MV-4-11 (cell line): ENCODE results near the gene TESMIN.

Experiments used
- DNase-seq: peaks from one replicate; lab custom pipeline; 2025; lab: John Stamatoyannopoulos, UW

The TESMIN gene

DNA sequence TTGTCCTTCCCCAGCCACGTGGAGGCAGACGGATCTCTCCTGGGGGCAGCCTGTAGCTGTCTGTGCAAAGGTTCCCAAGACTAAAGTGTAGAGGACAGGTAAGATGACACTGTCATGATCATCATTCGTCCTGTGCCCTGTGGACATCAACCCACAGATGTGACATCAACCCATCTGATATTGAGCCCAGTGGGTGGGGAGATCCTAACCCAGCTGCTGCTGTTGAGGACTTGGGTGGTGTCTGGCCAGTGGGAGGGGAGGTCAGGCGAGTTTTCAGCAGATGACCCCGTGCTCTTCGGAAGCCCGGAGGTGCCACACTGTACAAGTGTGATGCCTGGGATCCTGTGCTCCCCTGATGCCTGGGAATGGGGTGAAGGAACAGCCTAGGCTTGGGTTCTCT lies 68.2 kb downstream of the TESMIN start:
- DNase-seq, result no peak

DNA sequence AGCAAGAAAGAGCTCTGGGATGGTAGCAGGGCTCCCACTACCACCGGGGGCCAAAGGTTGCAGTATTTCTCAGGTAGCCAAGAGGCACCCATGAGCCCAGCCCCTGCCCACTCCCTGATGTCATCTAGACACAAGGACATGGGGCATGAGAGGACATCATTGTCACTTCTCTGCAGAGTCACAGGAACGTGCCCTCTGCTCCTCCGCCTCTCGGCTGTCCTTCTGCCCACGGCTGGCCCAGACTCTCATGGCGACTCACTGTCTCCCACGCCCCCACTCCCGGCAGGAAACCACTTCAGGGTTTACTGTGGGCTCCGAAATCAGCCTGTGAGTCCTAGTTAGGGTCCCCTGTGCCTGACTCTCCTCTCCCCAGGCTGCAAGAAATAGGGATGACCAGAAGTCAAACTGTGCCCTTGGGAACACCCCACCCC lies 68.8 kb downstream of the TESMIN start:
- no peak for DNase-seq

DNA sequence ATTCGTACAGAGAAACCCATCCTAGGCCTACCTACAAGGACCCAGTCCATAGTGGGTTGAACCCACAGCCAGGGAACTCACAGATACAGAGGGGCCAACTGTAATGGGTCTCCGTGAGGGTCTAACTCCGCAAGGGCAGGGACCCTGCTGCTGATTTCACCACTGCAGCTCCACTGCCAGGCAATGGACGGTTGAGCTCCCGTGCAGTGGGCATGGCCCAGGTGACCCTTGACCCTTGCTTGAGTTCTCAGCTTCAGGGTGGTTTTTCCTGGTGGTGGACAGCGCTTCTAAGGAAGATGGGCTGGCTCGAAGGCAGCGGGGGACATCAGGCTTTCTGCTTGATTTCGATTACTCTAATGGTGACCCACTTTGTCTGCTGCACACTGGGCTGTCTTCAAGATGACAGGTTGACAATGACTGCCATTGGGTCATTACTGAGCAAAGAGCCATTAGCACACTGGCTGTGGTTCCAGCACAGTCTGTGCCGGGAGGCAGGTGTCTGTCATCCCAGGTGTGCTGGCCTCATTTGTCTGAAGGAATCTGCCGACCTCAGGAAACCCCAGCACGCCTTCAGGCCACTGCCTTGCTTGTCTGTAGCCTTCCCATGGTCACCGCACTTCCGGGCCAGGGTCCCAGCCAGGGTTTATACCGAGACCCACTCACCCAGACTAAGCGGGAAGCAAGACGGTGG lies 70.6 kb downstream of the TESMIN start:
- no peak for DNase-seq

DNA sequence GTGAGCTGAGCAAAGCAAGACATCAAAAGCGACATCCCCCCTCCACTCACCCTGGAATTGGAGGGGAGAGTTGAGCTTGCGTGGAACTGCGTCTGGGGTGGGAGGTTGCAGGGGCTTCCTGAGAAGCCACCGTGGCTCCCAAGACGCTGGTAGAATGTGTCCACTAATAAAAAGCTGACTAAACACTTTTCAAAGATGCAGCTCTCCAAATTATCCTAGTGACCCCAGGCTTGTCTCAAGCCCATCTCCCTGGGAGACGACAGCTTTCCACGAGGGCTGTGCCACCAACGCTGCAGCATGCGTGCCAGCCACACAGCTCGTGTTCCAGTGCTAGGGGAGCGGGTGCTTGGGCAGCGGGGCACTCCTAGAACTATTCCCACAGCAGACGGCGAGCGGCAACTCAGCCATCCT lies 73.3 kb downstream of the TESMIN start:
- DNase-seq, result no peak

DNA sequence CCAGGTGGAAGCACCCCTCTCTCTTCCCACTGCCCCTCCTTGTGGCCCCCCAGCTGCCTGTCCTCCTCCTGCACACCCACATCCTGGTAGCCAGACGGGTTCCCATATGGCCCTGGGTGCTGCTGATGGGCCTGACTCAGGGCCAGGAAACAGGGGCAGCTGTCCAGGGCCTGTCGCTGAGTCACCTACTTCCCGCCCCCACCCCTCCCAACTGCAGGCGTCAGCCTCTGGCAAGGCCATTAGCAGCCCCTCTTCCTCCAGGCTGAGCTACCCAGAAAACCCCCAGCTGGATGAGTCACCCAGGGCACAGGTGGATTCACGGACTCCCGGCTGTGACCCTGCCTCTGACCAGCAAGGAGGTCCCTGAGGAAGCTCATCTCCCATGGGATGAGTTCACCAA lies 73.9 kb downstream of the TESMIN start:
- no peak for DNase-seq

DNA sequence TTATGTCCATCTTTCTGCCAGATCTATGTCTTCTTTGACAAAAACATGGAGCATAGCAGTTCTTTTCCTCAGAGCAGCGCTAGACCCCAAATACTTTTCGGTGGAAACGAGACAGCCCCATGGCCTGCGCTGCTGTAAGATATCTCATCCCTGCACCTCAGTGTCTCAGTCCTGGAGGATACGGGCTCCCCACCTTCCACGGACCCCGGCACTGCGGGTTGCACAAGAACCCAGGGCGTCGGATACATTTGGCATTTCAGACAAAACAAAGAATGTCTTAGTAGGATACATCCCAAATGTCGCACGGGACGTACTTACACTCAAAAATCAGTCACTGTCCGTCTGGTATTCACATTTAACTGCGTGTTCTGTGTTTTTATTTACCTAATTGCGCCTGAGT lies 76.9 kb downstream of the TESMIN start:
- no peak for DNase-seq

DNA sequence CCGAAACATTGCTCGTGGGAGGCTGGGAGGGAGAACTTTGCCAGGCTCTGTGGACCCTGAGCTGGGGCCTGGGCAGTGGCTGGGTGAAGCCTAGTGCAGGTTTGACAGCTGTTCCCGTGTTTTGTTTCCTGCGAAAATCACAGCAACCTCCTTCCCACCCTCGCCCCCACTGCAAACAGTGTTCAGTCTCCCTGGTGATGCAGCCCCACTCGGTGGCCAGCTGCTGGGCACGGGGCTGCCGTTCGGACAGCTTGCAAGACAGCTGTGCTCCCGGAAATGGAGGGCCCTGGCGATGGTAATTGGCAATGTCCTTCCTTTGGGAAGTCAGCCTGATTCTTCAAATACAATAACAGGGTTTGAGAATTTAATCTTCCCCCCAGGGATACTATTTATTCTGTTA lies 77.3 kb downstream of the TESMIN start:
- no peak for DNase-seq

DNA sequence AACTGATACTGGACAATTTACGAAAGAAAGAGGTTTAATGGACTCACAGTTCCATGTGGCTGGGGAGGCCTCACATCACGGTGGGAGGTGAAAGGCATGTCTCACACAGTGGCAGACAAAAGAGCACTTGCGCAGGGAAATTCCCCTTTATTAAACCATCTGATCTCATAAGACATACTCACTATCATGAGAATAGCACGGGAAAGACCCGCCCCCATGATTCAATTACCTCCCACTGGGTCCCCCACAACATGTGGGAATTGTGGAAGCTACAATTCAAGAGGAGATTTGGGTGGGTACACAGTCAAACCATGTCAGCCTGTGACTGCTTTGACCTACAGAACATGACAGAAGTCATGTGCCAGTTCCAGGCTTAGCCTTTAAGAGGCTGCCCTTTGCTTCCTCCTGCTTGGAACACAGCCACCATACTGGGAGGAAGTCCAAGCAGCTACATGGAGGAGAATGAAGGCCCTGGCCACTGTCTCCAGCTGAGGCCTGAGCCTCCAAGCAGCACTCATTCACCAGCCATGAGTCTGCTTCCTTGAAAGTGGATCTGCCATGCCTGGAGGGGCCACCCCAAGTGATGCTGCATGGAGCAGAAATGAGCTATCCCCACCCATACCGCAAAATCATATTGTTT lies 77.9 kb downstream of the TESMIN start:
- DNase-seq, result no peak

DNA sequence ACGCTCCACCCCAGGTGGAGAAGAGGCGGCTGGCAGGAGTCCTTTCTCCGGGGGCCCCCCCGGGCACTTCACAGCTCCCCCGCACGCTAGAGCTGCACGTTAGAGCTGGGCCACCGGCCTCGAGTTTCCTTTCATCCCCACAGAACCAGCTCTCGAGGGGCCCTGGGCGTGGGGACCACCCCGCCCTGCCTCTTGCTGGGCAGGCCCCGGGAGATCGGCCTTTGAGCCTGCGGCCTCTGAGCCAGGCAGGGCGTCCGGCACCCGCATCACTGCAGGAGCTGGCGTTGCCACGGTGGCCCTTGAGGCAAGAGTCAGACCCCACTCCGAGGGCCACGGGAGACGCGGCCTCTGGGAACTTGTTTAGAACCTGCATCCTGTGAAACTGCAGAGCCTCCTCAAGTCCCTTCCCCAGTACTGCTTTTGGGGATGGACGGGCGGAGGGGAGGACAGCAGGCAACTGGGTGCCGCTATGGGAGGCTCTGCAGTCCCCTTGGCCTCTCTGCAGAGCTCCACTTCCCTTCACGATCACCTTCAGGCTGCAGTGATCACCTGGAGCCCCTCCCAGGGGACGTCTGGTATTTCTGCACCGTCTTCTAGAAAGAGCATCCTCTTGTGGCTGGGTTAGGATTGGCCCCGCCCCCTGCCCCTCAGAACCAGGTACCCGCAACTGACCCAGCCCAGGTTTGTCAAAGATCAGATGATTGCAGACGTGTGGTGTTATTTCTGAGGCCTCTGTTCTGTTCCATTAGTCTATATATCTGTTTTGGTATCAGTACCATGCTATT lies 80.9 kb downstream of the TESMIN start:
- no peak for DNase-seq

DNA sequence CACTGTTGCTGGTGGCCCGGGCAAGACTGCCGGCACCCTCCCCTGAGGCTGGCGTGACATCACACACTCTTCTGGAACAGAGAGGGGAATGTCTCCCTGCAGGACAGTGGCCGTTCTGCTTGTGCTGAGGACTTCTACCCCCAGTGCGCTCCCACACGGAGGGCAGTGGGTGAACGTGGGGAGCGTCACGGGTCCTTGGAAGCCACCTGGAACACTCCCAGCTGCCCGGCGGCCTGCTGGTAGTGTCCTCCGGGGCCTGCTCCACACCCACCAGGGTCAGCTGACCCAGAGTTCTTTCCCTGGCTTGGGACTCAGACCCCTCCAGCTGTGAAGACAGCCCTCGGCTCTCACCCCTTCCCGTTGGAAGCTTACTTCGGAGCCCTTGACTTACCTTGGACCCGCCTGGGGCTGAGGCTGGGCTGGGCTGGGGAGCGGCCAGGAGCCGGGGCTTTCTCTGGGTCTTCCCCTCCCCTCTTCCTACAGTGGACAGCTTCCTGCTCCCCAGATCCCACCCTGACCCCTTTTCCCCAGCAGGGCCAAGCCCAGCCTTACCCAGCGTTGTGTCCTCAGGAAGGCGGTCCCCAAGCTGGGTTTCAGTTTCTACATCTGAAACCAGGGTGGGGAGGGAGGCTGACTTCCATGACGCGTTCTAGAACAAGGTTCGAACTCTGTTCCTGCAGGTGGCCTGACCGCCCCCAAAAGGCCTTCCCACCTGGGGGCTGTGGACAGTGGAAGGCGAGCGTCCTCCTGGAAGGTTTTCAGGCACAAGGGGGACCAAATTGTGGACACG lies 81.8 kb downstream of the TESMIN start:
- no peak for DNase-seq

DNA sequence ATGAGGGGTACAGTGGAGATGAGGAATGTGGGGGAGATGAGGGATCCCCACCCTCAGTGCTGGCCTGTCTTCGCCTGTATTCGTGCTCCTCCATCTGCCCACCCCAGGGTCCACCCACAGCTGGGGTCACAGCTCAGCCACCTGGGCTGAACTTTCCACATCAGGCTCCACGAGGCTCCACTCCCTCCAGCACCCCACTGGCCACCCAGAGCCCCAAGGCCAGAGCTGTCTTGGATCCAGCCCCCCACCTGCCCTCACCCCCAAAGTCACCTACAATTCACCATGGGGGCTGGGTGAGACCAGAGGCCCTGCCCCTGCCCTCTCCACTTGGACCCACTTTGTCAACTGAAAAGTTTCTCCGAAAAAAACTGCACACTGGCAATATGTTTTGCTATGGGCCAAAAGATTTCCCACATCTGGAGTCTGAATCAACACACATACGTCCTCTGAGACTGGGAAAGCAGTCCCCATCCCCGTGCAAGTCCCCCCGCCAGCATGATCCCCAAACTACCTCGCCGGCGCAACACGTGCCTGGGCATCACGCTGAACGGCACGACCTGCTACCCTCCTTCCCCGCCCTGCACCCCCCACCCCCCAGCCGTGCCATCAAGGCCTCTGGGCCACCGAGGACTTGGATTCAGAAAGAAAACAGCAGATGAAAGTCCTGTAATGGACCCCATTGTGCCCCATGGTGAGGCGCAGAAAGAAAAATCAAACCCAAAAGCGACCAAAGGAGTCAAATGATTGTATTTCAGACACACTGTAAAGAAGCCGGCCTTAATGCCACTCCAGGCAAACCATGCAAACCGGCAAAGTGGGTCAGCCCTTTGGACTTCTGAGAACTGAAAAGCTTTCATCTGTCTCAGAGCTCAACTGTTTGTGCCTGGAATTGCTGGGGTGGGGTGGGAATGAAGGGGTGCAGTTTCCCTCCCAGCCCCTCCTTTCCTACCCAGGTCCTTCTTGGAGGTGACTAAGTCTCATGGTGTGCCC lies 83.5 kb downstream of the TESMIN start:
- no peak for DNase-seq

DNA sequence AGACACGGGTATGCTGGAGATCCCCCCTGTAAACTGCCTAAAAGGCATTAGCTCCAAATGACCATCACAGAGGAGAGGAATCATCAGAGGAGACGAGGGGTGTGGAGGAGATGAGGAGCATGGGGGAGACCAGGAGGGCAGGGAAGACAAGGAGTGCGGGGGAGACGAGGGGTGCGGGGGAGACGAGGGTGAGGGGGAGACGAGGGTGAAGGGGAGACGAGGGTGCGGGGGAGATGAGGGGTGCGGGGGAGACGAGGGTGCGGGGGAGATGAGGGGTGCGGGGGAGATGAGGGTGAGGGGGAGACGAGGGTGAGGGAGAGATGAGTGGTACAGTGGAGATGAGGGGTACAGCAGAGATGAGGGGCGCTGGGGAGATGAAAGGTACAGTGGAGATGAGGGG lies 84.5 kb downstream of the TESMIN start:
- no peak for DNase-seq

DNA sequence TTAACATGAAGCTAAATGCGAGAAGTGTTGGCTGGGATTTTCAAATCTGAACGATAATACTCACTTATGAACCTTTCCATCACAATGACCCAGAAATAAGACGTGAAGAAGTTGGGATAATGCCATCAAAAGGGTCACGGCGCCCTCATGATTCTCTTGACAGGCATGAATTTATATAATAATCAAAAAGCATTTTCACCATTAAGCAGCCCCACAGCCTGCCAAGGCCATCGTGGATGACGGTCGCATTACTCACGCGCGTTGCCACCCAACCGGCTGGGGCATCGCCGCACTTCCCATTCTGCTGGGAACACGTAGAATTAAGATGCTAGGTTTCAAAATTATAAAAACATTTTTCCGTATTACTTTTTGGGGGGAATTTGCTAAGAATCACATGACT lies 85.9 kb downstream of the TESMIN start:
- DNase-seq, result no peak

DNA sequence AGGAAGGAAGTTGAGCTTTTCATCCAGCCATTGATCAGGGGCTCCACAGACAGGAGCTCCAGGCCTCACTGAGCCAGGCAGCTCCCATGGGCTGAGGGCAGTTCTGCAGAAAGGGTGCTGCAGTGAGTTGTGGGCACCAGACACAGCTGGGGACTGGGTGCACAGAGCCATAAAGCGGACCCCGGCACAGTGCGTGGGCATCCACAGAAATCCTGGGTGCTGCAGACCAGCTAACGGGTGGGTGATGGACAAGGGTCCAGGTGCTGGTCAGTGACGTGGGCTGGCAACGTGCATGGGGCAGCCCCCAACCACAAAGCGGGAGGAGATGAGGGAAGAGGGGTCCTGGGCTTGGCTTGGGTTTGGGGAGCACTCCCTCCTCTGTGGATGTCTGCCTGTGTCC lies 86.4 kb downstream of the TESMIN start:
- DNase-seq, result no peak

DNA sequence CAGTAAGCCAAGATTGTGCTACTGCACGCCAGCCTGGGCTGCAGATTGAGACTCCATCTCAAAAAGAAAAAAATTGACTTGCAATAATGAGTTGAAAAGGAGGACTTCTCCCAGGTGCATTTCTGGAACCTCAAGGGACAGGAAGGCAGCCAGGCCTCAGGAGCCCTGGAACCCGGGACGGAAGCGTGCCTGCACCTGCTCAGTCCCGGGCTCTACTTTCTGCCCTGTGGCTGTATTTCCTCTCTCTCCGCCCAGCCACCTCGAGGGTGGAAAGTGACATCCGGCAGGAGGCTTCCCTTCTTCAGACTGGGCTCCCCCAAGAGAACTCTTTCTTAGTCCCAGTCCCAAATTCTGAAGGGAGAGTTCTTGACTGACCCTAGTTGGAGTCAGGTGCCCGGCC lies 87.2 kb downstream of the TESMIN start:
- DNase-seq, result no peak

DNA sequence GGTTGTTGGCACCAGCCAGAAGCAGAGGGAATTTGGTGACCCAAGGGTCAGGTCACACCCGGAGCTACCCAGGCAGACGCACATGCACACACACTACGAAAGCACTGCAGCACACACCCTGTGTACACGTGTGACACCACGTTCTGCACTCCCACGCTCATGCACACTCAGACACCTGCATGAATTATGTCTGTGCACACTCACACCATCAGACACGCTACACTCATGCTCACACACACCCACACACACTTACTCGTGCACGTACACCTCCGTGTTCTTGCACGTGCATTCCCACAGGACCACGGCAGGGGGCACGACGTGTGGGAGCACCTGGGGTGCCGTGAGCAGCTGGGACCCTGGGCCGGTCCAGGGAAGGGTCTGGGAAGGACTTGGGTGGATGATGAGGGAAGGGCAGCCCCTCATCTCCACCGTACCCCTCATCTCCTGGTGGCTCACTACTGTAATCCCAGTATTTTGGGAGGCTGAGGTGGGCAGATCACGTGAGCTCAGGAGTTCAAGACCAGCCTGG lies 87.8 kb downstream of the TESMIN start:
- no peak for DNase-seq

DNA sequence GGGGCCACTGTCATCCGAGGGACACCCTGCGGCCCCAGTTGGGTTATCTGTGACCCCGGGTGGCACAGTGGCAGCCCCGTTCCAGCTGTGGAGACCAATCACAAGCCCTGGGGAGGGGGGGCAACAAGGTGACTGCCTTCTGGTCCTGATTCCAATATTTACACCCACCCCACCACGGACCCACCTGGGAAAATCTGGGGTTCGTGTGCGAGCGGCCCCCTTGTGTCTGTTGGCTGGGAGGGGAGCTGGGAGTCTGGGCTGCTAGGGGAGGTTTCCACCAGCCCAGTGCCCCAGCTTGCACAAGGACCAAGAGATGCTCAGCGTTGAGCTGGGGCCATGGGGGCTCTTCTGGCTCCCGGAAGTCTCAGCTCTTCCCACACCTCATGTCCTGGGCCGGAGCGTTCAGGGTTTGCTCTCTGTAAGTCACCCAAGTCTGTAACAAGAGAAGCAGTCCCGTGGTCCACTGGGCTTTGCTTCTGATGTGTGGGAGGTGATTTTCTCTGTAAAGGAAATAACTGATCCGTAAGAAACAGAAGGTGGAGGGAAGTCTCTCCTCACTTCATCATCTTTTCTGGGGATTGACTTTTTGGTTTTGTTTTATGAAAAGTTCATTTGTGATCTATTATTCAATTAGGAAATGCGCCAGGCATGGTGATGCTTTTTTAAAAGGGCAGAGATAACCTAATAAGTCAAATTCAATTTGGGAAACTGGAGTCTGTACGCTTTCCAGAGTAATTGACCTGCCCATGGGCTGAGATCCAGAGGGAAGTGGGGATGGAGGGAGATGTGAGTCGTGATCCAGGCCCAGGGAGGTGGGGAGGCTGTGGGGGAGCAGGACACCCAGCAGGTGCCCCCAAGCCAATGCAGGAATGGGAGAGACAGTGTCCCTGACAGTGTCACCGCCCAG lies 89.4 kb downstream of the TESMIN start:
- DNase-seq, result no peak

DNA sequence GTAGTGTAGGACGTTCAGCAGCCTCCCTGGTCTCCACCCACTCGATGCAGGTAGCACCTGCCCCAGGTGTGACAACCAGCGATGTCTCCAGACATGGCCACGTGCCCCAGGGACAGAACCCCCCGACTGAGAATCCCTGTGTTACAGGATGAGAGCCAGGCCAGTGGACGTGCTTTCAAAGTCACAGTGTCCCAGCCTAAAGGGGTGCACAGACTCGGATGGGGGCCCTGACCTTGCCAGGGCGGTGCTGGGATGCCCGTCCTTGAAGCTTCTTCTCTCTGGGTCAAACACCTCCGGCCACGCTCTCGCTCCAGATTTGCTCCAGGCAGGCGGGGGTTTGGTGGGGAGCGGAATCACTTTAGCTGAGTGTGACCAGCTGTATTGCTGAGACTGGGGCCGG lies 90.3 kb downstream of the TESMIN start:
- DNase-seq, result no peak

DNA sequence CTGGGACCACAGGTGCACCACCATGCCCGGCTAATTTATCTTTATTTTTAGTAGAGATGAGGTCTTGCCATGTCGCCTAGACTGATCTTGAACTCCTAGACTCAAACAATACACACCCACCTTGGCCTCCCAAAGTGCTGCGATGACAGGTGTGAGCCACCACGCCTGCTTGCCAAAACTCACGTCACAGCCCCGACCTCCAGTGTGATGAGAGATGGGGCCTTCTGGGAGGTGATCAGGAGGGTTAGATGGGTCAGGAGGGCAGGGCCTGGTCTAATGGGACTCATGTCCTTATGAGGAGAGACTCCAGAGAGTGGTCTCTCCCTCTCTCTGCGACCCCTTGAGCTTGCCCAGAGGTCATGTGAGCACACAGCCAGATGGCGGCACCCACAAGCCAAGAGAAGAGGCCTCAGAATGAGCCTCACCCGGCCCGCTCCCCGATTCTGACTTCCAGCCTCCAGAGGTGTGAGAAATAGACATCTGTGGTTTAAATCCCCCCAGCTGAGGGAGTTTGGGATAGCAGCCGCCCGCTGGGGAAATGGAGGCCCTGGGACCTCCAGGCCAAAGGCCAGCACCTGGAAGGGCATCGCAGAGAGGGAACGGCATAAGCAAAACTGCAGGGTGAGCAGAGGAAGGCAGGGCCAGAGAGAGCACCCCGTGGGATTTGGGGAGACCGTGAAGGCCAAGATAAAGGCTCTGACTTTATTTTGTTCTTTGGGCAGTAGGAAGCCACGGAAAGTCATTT lies 91.1 kb downstream of the TESMIN start:
- DNase-seq, result no peak
